HEK293 (cell line): Measurements from ENCODE around the gene APBB2.

Experiments
- CTCF ChIA-PET: fragments of 350-600 bp; formaldehyde crosslinking; extraction: SDS; loops from one replicate; lab custom pipeline; 2021; ENCODE audit warnings: antibody characterized with exemption; lab: Yijun Ruan, JAX
- POLR2A ChIA-PET: fragments of 300-600 bp; formaldehyde crosslinking; extraction: SDS; loops from one replicate; lab custom pipeline; 2020; ENCODE audit warnings: antibody characterized with exemption, inconsistent platforms; lab: Yijun Ruan, JAX
- H3K27ac ChIP-seq: fragments of 200-500 bp; sonication (Bioruptor generic); 2 replicates; pipeline ENCODE4 v1.5.1; 2014; ENCODE audit warnings: low read depth, low read length, control low read depth, inconsistent platforms; ENCODE audit errors: extremely low read depth
- H3K36me3 ChIP-seq, 2 experiments: fragments of 200-500 bp in 1 of 2; sonication (Bioruptor generic) in 1 of 2; 1 replicate in 1 of 2; 2 replicates in 1 of 2; pipeline ENCODE4 v1.5.1; 2014 to 2017; ENCODE audit warnings: inconsistent platforms in 2 of 2, low read length in 2 of 2; ENCODE audit not compliant: control insufficient read depth in 2 of 2, insufficient read depth in 1 of 2
- H3K4me1 ChIP-seq: fragments of 200-500 bp; sonication (Bioruptor generic); 2 replicates; pipeline ENCODE4 v1.5.1; 2014; ENCODE audit warnings: mild to moderate bottlenecking, low read length, inconsistent platforms; ENCODE audit not compliant: control insufficient read depth, insufficient read depth
- H3K4me3 ChIP-seq: 2 replicates; pipeline ENCODE4 v1.5.1; 2011; ENCODE audit warnings: low read depth, mild to moderate bottlenecking, control low read depth, low read length, moderate library complexity
- H3K9me3 ChIP-seq: fragments of 200-500 bp; sonication (Bioruptor generic); 2 replicates; pipeline ENCODE4 v1.5.1; 2014; ENCODE audit warnings: low read depth, low read length, inconsistent platforms; ENCODE audit not compliant: control insufficient read depth, insufficient read depth
- KLF8 ChIP-seq: fragments of 450-650 bp; formaldehyde crosslinking; IDR thresholded peaks from 2 replicates; pipeline ENCODE4 v1.5.1; 2016; ENCODE audit warnings: missing biosample characterization, missing genetic modification characterization
- KLF9 ChIP-seq: fragments of 450-650 bp; formaldehyde crosslinking; IDR thresholded peaks from 2 replicates; pipeline ENCODE4 v1.5.1; 2016; ENCODE audit warnings: missing biosample characterization, missing genetic modification characterization, low read depth
- PRDM1 ChIP-seq: fragments of 450-650 bp; formaldehyde crosslinking; IDR thresholded peaks from 2 replicates; pipeline ENCODE4; 2016; ENCODE audit warnings: missing biosample characterization, missing genetic modification characterization
- REPIN1 ChIP-seq: fragments of 450-650 bp; formaldehyde crosslinking; IDR thresholded peaks from 2 replicates; pipeline ENCODE4 v1.5.1; 2017; ENCODE audit warnings: missing biosample characterization, missing genetic modification characterization, low read depth
- WT1 ChIP-seq: fragments of 450-650 bp; formaldehyde crosslinking; IDR thresholded peaks from 2 replicates; pipeline ENCODE4 v1.5.1; 2016; ENCODE audit warnings: missing biosample characterization, missing genetic modification characterization
- ZBTB7A ChIP-seq: fragments of 450-650 bp; formaldehyde crosslinking; IDR thresholded peaks from 2 replicates; pipeline ENCODE4 v1.5.1; 2016; ENCODE audit warnings: low read depth, missing biosample characterization, missing genetic modification characterization
- ZBTB8A ChIP-seq: fragments of 450-650 bp; formaldehyde crosslinking; IDR thresholded peaks from 2 replicates; pipeline ENCODE4 v1.5.1; 2016; ENCODE audit warnings: missing biosample characterization, missing genetic modification characterization
- ZEB2 ChIP-seq: fragments of 450-650 bp; formaldehyde crosslinking; IDR thresholded peaks from 2 replicates; pipeline ENCODE4 v1.5.1; 2016; ENCODE audit warnings: missing biosample characterization, missing genetic modification characterization
- ZFP3 ChIP-seq: fragments of 450-650 bp; formaldehyde crosslinking; IDR thresholded peaks from 2 replicates; pipeline ENCODE4 v1.5.1; 2016; ENCODE audit warnings: low read depth, missing biosample characterization, missing genetic modification characterization
- ZNF133 ChIP-seq: fragments of 450-650 bp; formaldehyde crosslinking; IDR thresholded peaks from 2 replicates; pipeline ENCODE4 v1.5.1; 2016; ENCODE audit warnings: missing biosample characterization, missing genetic modification characterization
- ZNF155 ChIP-seq: fragments of 450-650 bp; formaldehyde crosslinking; IDR thresholded peaks from 2 replicates; pipeline ENCODE4 v1.5.1; 2016; ENCODE audit warnings: missing biosample characterization, missing genetic modification characterization
- ZNF16 ChIP-seq: fragments of 450-650 bp; formaldehyde crosslinking; IDR thresholded peaks from 2 replicates; pipeline ENCODE4 v1.5.1; 2016; ENCODE audit warnings: low read depth, missing biosample characterization, missing genetic modification characterization
- ZNF239 ChIP-seq: fragments of 450-650 bp; formaldehyde crosslinking; IDR thresholded peaks from 2 replicates; pipeline ENCODE4 v1.5.1; 2016; ENCODE audit warnings: missing biosample characterization, missing genetic modification characterization
- ZNF37A ChIP-seq: fragments of 450-650 bp; IDR thresholded peaks from 2 replicates; pipeline ENCODE4 v1.5.1; 2018; ENCODE audit warnings: missing biosample characterization, missing genetic modification characterization
- ZNF521 ChIP-seq: fragments of 450-650 bp; formaldehyde crosslinking; IDR thresholded peaks from 2 replicates; pipeline ENCODE4 v1.5.1; 2017; ENCODE audit warnings: missing biosample characterization, mild to moderate bottlenecking, missing genetic modification characterization
- ZNF549 ChIP-seq: fragments of 450-650 bp; IDR thresholded peaks from 2 replicates; pipeline ENCODE4 v1.5.1; 2018; ENCODE audit warnings: missing biosample characterization, missing genetic modification characterization, mild to moderate bottlenecking, inconsistent platforms, moderate library complexity
- ZNF560 ChIP-seq: fragments of 450-650 bp; formaldehyde crosslinking; IDR thresholded peaks from 2 replicates; pipeline ENCODE4 v1.5.1; 2017; ENCODE audit warnings: missing biosample characterization, missing genetic modification characterization, borderline replicate concordance
- ZNF600 ChIP-seq: fragments of 450-650 bp; formaldehyde crosslinking; IDR thresholded peaks from 2 replicates; pipeline ENCODE4 v1.5.1; 2016; ENCODE audit warnings: missing biosample characterization, missing genetic modification characterization
- ZNF670 ChIP-seq: fragments of 450-650 bp; formaldehyde crosslinking; IDR thresholded peaks from 2 replicates; pipeline ENCODE4 v1.5.1; 2016; ENCODE audit warnings: missing biosample characterization, missing genetic modification characterization, low read depth
- ZNF792 ChIP-seq: fragments of 450-650 bp; formaldehyde crosslinking; IDR thresholded peaks from 2 replicates; pipeline ENCODE4 v1.5.1; 2016; ENCODE audit warnings: missing biosample characterization, missing genetic modification characterization
- ZNF837 ChIP-seq: fragments of 450-650 bp; formaldehyde crosslinking; IDR thresholded peaks from 2 replicates; pipeline ENCODE4 v1.5.1; 2016; ENCODE audit warnings: missing biosample characterization, missing genetic modification characterization
- ZSCAN23 ChIP-seq: fragments of 450-650 bp; formaldehyde crosslinking; IDR thresholded peaks from 2 replicates; pipeline ENCODE4 v1.5.1; 2016; ENCODE audit warnings: missing biosample characterization, missing genetic modification characterization
- TF ChIP-seq, protein P1 (sequence below): fragments of 450-650 bp; formaldehyde crosslinking; IDR thresholded peaks from 2 replicates; pipeline ENCODE4 v1.5.1; 2017; ENCODE audit warnings: missing biosample characterization, mild to moderate bottlenecking, missing genetic modification characterization, moderate library complexity
- TF ChIP-seq, protein P2 (sequence below): fragments of 450-650 bp; formaldehyde crosslinking; optimal IDR thresholded peaks from 2 replicates; pipeline ENCODE3; 2016; ENCODE audit warnings: missing biosample characterization, mild to moderate bottlenecking, missing genetic modification characterization
- TF ChIP-seq, protein P3 (sequence below): fragments of 450-650 bp; formaldehyde crosslinking; IDR thresholded peaks from 2 replicates; pipeline ENCODE4 v1.5.1; 2017; ENCODE audit warnings: missing biosample characterization, missing genetic modification characterization
- TF ChIP-seq, protein P4 (sequence below): fragments of 450-650 bp; formaldehyde crosslinking; IDR thresholded peaks from 2 replicates; pipeline ENCODE4 v1.5.1; 2016; ENCODE audit warnings: missing biosample characterization, missing genetic modification characterization
- TF ChIP-seq, protein P5 (sequence below): fragments of 450-650 bp; formaldehyde crosslinking; IDR thresholded peaks from 2 replicates; pipeline ENCODE4 v1.5.1; 2016; ENCODE audit warnings: missing biosample characterization, missing genetic modification characterization
- TF ChIP-seq, protein P6 (sequence below): fragments of 450-650 bp; IDR thresholded peaks from 2 replicates; pipeline ENCODE4 v1.5.1; 2018; ENCODE audit warnings: missing biosample characterization, mild to moderate bottlenecking, missing genetic modification characterization

APBB2 gene

DNA sequence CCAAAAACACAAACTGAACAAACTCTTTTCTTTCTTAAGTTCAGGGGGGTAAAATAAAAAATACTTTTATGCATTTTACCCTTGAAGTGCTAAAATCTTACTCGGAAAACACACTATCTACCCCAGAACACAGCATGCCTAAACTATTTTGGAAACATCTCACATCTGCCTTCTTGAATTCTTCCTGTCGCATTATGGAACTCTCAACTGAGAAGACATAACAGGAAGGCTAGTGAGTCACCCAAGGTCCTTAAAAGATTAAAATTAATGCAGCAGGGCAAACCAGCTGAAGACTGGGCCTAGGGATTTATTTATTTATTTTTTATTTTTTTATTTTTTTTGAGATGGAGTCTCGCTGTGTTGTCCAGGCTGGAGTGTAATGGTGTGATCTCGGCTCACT, 208.2 kb downstream of the APBB2 start:
- no peak overlapping the region for H3K4me3 ChIP-seq
- H3K36me3 ChIP-seq = no peaks in the 10 kb centered on the region
- TF ChIP-seq ZNF37A (tag by site-specific recombination) (no peak), REPIN1 (tag by site-specific recombination) (no peak), WT1 (no peak), ZNF133 (no peak), ZNF521 (tag by site-specific recombination) (no peak), ZNF16 (tag by site-specific recombination) (no peak), ZNF155 (tag by site-specific recombination) (no peak)
- TF ChIP-seq, protein P1, sequence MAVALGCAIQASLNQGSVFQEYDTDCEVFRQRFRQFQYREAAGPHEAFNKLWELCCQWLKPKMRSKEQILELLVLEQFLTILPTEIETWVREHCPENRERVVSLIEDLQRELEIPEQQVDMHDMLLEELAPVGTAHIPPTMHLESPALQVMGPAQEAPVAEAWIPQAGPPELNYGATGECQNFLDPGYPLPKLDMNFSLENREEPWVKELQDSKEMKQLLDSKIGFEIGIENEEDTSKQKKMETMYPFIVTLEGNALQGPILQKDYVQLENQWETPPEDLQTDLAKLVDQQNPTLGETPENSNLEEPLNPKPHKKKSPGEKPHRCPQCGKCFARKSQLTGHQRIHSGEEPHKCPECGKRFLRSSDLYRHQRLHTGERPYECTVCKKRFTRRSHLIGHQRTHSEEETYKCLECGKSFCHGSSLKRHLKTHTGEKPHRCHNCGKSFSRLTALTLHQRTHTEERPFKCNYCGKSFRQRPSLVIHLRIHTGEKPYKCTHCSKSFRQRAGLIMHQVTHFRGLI (tag by site-specific recombination) = no peak
- TF ChIP-seq, protein P2, sequence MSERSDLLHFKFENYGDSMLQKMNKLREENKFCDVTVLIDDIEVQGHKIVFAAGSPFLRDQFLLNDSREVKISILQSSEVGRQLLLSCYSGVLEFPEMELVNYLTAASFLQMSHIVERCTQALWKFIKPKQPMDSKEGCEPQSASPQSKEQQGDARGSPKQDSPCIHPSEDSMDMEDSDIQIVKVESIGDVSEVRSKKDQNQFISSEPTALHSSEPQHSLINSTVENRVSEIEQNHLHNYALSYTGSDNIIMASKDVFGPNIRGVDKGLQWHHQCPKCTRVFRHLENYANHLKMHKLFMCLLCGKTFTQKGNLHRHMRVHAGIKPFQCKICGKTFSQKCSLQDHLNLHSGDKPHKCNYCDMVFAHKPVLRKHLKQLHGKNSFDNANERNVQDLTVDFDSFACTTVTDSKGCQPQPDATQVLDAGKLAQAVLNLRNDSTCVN (tag by site-specific recombination) = no peak
- TF ChIP-seq, protein P3, sequence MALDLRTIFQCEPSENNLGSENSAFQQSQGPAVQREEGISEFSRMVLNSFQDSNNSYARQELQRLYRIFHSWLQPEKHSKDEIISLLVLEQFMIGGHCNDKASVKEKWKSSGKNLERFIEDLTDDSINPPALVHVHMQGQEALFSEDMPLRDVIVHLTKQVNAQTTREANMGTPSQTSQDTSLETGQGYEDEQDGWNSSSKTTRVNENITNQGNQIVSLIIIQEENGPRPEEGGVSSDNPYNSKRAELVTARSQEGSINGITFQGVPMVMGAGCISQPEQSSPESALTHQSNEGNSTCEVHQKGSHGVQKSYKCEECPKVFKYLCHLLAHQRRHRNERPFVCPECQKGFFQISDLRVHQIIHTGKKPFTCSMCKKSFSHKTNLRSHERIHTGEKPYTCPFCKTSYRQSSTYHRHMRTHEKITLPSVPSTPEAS (tag by site-specific recombination) = no peak
- H3K4me1 ChIP-seq = no peaks in the 10 kb centered on the region
- CTCF ChIA-PET = no interaction called here
- POLR2A ChIA-PET = no interaction called here
- H3K9me3 ChIP-seq = no peaks in the 10 kb centered on the region
- no peak overlapping the region for H3K27ac ChIP-seq

DNA sequence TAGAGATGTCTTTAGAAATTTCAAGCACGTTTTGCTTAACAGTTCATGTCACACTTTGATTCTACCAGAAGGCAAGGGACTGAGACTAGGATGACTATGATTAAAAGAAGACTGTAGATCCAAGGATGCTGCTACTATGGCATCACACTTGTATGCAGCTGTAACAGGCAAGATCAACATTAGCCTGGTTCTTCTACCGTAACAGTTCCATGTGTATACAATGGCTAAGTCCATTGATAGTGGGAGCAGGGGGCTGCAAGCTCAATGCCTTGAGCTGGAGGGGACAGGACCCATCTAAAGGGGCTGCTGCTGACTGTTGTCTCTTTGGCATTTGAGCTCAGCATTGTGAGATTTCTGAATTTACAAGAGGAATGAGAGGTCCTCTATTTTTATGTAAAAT, 212.0 kb downstream of the APBB2 start:
- no peaks in the 10 kb centered on the region for H3K9me3 ChIP-seq
- CTCF ChIA-PET = no interaction called here
- H3K36me3 ChIP-seq = no peaks in the 10 kb centered on the region
- TF ChIP-seq, protein P4, sequence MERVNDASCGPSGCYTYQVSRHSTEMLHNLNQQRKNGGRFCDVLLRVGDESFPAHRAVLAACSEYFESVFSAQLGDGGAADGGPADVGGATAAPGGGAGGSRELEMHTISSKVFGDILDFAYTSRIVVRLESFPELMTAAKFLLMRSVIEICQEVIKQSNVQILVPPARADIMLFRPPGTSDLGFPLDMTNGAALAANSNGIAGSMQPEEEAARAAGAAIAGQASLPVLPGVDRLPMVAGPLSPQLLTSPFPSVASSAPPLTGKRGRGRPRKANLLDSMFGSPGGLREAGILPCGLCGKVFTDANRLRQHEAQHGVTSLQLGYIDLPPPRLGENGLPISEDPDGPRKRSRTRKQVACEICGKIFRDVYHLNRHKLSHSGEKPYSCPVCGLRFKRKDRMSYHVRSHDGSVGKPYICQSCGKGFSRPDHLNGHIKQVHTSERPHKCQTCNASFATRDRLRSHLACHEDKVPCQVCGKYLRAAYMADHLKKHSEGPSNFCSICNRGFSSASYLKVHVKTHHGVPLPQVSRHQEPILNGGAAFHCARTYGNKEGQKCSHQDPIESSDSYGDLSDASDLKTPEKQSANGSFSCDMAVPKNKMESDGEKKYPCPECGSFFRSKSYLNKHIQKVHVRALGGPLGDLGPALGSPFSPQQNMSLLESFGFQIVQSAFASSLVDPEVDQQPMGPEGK (tag by site-specific recombination) = no peak
- TF ChIP-seq ZEB2 (tag by site-specific recombination) = no peak
- TF ChIP-seq ZNF560 (tag by site-specific recombination) = no peak
- TF ChIP-seq, protein P5, sequence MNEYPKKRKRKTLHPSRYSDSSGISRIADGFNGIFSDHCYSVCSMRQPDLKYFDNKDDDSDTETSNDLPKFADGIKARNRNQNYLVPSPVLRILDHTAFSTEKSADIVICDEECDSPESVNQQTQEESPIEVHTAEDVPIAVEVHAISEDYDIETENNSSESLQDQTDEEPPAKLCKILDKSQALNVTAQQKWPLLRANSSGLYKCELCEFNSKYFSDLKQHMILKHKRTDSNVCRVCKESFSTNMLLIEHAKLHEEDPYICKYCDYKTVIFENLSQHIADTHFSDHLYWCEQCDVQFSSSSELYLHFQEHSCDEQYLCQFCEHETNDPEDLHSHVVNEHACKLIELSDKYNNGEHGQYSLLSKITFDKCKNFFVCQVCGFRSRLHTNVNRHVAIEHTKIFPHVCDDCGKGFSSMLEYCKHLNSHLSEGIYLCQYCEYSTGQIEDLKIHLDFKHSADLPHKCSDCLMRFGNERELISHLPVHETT (tag by site-specific recombination) = no peak
- TF ChIP-seq PRDM1 (tag by site-specific recombination) = no peak
- TF ChIP-seq ZNF239 (tag by site-specific recombination) = no peak
- no peak for TF ChIP-seq ZSCAN23 (tag by site-specific recombination)
- TF ChIP-seq ZNF600 (tag by site-specific recombination) = no peak
- no peak for TF ChIP-seq KLF8 (tag by site-specific recombination)
- TF ChIP-seq, protein P6, sequence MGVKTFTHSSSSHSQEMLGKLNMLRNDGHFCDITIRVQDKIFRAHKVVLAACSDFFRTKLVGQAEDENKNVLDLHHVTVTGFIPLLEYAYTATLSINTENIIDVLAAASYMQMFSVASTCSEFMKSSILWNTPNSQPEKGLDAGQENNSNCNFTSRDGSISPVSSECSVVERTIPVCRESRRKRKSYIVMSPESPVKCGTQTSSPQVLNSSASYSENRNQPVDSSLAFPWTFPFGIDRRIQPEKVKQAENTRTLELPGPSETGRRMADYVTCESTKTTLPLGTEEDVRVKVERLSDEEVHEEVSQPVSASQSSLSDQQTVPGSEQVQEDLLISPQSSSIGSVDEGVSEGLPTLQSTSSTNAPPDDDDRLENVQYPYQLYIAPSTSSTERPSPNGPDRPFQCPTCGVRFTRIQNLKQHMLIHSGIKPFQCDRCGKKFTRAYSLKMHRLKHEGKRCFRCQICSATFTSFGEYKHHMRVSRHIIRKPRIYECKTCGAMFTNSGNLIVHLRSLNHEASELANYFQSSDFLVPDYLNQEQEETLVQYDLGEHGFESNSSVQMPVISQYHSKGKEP = no peak
- TF ChIP-seq ZNF549 = no peak
- no peak for TF ChIP-seq ZNF837 (tag by site-specific recombination)
- TF ChIP-seq ZFP3 (tag by site-specific recombination) = no peak
- TF ChIP-seq ZBTB7A (tag by site-specific recombination) = no peak
- TF ChIP-seq KLF9 = no peak
- TF ChIP-seq ZNF670 (tag by site-specific recombination) = no peak
- TF ChIP-seq ZBTB8A (tag by site-specific recombination) = no peak
- TF ChIP-seq ZNF792 = no peak

More for the DNA sequence above, 212.0 kb downstream of the APBB2 start:
- no peaks in the 10 kb centered on the region for H3K4me1 ChIP-seq
- H3K27ac ChIP-seq = no peak overlapping the region
- no peak overlapping the region for H3K4me3 ChIP-seq
- POLR2A ChIA-PET = no interaction called here
